ENCODE data around the gene AHDC1. TPM values are rescaled to one million over a fixed set of nuclear protein-coding genes. Genes with fewer than 3 reads are reported as not detected.
"Not testable (repeated sequence)": the region's sequence is repeated elsewhere in the genome, so short reads cannot be mapped to it uniquely, and the experiment has no call there.

Gene AHDC1
- total RNA-seq, 4 donors from 2014 or later = 25.5 to 91.4 (median 47.8) TPM

DNA sequence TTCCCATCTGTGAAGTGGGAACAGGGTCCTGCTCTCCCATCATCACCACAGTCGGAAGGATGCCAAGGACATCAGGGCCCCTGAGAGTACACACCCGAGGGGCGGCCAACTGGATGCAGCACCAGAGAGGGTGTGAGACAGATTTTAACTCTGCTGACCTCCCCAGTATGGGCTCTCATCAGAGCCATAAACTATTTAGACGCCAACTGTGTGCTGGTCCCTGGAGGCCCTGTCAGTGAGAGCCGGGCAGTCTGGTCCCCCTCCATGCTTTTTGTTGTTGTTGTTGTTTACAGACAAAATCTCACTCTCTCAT, 29.3 kb upstream of the AHDC1 start:
- Histone ChIP-seq H3K4me3 (replicated peaks in 1 of 3) (no peak overlapping the region), H3K4me1 (peaks cover 29 to 60% of the 10 kb centered on the region in 2 donors), H3K9me3 (no peaks in the 10 kb centered on the region), H3K36me3 (no peaks in the 10 kb centered on the region), H3K27ac (peak overlapping the region; percentile 12 to 81 (median 75)), H3K27me3 (peaks cover 6% of the 10 kb centered on the region)
- intact Hi-C loops (cut with DNase I) = no loop called here
- no peak for TF ChIP-seq POLR2A (IDR thresholded peaks at IDR 0.05)
- TF ChIP-seq, protein P1, sequence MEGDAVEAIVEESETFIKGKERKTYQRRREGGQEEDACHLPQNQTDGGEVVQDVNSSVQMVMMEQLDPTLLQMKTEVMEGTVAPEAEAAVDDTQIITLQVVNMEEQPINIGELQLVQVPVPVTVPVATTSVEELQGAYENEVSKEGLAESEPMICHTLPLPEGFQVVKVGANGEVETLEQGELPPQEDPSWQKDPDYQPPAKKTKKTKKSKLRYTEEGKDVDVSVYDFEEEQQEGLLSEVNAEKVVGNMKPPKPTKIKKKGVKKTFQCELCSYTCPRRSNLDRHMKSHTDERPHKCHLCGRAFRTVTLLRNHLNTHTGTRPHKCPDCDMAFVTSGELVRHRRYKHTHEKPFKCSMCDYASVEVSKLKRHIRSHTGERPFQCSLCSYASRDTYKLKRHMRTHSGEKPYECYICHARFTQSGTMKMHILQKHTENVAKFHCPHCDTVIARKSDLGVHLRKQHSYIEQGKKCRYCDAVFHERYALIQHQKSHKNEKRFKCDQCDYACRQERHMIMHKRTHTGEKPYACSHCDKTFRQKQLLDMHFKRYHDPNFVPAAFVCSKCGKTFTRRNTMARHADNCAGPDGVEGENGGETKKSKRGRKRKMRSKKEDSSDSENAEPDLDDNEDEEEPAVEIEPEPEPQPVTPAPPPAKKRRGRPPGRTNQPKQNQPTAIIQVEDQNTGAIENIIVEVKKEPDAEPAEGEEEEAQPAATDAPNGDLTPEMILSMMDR (IDR thresholded peaks at IDR 0.05) = no peak
- whole genome bisulfite sequencing, 2 donors = 73 to 90% methylated on average over 3 to 4 of the region's 5 CpGs
- no peak for DNase-seq

DNA sequence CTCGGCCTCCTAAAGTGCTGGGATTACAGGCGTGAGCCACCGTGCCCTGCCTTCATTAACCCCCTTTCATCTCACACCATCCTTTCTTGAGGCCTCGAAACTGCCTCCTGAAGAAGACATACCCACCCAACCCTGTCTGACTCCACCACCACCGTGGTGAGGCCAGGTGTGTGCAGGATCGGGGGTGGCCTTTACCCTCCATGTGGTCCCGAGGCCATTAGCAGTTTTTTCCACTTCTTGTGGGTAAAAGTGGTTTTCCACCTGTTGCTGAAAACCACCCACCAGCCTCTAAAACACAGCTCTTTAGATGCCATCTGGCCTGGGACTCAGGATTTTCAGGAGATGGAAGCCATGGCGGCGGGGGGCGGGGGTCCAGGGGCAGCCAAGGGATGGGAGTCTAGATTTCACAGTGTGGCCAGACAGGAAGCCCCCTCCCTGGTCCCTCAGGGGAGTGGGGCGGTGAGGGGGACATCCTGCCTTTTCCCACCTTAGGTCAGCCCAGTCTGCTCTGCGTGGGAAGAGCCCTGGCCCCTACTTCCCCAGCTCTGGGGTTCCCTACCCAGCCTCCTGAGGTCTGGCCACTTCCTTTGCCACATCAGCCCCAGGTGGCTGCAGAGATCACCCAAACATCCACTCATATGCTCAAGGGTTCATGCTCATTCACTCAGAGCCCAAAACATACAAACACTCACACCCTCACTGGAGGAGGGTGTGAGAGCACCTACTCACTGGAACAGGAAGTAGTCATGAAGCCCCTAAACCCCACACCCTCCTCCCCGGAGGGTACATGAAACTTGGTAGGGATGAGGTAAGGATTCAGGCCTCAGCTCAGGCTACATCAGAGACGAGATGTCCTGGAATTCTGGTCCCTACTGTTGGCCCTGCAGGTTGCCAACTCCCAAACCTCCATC, 28.7 kb upstream of the AHDC1 start:
- intact Hi-C loops (cut with DNase I) = no loop called here
- no peaks in the 10 kb centered on the region for H3K36me3 ChIP-seq
- H3K4me1 ChIP-seq = peaks cover 29 to 60% of the 10 kb centered on the region in 2 donors
- H3K4me3 ChIP-seq (replicated peaks in 1 of 3) = no peak overlapping the region
- H3K27ac ChIP-seq = peak overlapping the region; percentile 12 to 81 (median 75)
- H3K9me3 ChIP-seq = no peaks in the 10 kb centered on the region
- peaks cover 6% of the 10 kb centered on the region for H3K27me3 ChIP-seq
- no peak for DNase-seq
- 59 to 75% methylated on average over 10 to 12 of the region's 14 CpGs for WGBS, 2 donors
- TF ChIP-seq, protein P1 (IDR thresholded peaks at IDR 0.05) = no peak
- no peak for TF ChIP-seq POLR2A (IDR thresholded peaks at IDR 0.05)

DNA sequence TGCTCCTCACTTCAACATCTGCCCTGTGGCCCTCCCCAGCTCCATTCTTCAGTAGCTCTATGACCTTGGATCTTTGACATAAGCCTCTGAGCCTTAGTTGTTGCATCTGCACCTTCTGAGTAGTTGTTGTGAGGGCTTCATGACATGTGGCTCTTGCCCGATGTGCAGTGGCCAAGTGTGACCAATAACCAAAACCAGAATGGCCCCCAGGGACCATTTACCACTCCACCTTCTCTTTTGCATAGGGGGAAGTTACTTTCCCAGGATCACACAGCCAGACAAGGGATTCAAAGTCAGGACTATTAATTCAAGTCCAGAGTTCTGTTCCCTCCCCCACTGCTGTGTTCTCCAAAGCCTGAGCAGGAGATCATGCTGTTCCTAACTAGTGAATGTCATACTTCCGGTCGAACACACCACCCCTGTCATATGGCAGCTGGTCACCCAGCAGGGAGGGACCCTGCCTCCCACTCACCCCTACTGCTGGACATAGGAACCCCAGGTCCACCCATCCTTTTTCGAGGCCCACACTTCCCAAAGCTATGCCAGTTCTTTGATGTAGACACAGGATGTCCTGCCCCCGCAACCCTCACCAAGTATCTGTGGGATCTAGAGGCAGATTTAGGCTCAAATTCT, 27.0 kb upstream of the AHDC1 start:
- H3K4me1 ChIP-seq = peaks cover 29 to 60% of the 10 kb centered on the region in 2 donors
- intact Hi-C loops (cut with DNase I) = no loop called here
- H3K9me3 ChIP-seq = no peaks in the 10 kb centered on the region
- H3K4me3 ChIP-seq (replicated peaks in 1 of 3) = no peak overlapping the region
- DNase-seq = peak; percentile 23 to 33
- no peaks in the 10 kb centered on the region for H3K36me3 ChIP-seq
- peaks cover 6% of the 10 kb centered on the region for H3K27me3 ChIP-seq
- WGBS, 2 donors = 45 to 62% methylated on average over 5 of the region's 5 CpGs
- H3K27ac ChIP-seq = peak overlapping the region; percentile 50 to 81 (median 75)
- TF ChIP-seq POLR2A (IDR thresholded peaks at IDR 0.05) = no peak

DNA sequence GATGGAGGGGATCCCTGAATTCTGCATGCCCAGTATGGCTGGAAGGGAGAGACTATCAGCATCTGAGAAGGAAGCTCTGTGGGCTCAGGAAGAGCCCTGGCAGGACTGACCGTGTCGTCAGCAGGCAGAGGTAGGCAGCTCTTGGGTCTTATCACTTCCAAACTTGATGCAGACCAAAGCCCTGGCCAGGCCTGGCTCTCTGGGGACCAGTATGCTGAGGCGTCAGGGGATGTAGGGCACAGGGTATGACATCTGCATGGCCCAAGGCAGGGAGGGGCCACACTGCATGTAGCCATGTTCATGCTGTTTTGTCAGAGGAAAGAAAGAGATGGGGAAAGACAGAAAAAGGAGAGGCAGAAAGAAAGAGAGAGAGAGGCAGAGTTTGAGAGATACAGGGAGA, 24.8 kb upstream of the AHDC1 start:
- intact Hi-C loops (cut with DNase I) = no loop called here
- no peaks in the 10 kb centered on the region for H3K9me3 ChIP-seq
- TF ChIP-seq POLR2A (IDR thresholded peaks at IDR 0.05) = no peak
- TF ChIP-seq, protein P1 (IDR thresholded peaks at IDR 0.05) = no peak
- no peak for DNase-seq
- H3K36me3 ChIP-seq = no peaks in the 10 kb centered on the region
- H3K27me3 ChIP-seq = no peaks in the 10 kb centered on the region
- peaks cover 19 to 46% of the 10 kb centered on the region in 2 donors for H3K4me1 ChIP-seq
- H3K4me3 ChIP-seq (replicated peaks in 1 of 3) = no peak overlapping the region
- peak overlapping the region in 2 of 3 donors; percentile 13 to 81 for H3K27ac ChIP-seq
- whole genome bisulfite sequencing, 2 donors = 58 to 60% methylated on average over 3 of the region's 3 CpGs

DNA sequence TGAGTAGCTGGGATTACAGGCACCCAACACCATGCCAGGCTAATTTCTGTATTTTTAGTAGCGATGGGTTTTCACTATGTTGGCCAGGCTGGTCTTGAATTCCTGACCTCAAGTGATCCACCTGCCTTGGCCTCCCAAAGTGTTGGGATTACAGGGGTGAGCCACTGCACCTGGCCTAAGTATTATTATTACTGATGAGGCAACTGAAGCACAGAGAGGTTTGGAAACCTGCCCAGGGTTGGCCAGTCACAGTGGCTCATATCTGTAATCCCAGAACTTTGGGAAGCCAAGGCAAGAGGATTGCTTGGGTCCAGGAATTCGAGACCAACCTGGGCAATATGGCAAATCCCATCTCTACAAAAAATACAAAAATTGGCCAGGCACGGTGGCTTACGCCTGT, 23.8 kb upstream of the AHDC1 start:
- H3K4me3 ChIP-seq (replicated peaks in 1 of 3); H3K36me3 ChIP-seq; intact Hi-C loops (cut with DNase I); DNase-seq; H3K27me3 ChIP-seq; H3K9me3 ChIP-seq; H3K27ac ChIP-seq: not testable (repeated sequence)
- peaks cover 12 to 36% of the 10 kb centered on the region in 2 donors for H3K4me1 ChIP-seq
- 89 to 97% methylated on average over 4 of the region's 4 CpGs for WGBS, 2 donors

DNA sequence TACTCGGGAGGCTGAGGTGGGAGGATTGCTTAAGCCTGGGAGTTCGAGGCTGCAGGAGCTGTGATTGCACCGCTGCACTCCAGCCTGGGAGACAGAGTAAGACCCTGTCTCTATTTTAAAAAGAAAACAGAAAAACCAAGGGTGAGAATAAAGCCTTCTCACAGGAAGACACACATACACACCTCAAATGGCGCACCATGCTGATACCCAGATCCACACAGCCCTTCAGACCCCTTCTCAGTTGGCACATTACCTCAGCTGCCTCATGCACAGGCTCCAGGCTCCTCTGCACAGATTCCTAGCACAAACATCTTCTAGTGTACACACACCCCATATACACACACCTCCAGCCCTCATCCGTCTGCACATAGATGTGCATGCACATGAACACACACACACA, 23.1 kb upstream of the AHDC1 start:
- intact Hi-C loops (cut with DNase I) = no loop called here
- 95% methylated on average over 5 of the region's 5 CpGs for WGBS, 2 donors
- Histone ChIP-seq H3K27me3 (no peaks in the 10 kb centered on the region), H3K36me3 (no peaks in the 10 kb centered on the region), H3K4me3 (replicated peaks in 1 of 3) (no peak overlapping the region), H3K9me3 (no peaks in the 10 kb centered on the region), H3K27ac (no peak overlapping the region), H3K4me1 (peaks cover 6 to 30% of the 10 kb centered on the region in 2 donors)
- TF ChIP-seq POLR2A (IDR thresholded peaks at IDR 0.05) = no peak
- TF ChIP-seq, protein P1 (IDR thresholded peaks at IDR 0.05) = no peak
- DNase-seq = no peak
